ENCODE results near the gene NVL. TPM values are rescaled to one million over a fixed set of nuclear protein-coding genes. Genes with fewer than 3 reads are reported as not detected.

Gene NVL
- polyA plus RNA-seq, 4 donors = 33.6 to 44.7 (median 42.1) TPM

- DNase-seq (ENCODE audit: low read depth in 4 of 4, low spot score in 3 of 4) = no peak
Observed at GRCh38 chr1:224289396-224289795, 40.6 kb downstream of the NVL start.

- DNase-seq (ENCODE audit: low read depth in 4 of 4, low spot score in 3 of 4) = no peak
Observed at GRCh38 chr1:224287714-224288113, 42.3 kb downstream of the NVL start.

GRCh38 chr1:224282140-224282539, 47.8 kb downstream of the NVL start:
- no peak for DNase-seq (ENCODE audit: low read depth in 4 of 4, low spot score in 3 of 4)

DNA sequence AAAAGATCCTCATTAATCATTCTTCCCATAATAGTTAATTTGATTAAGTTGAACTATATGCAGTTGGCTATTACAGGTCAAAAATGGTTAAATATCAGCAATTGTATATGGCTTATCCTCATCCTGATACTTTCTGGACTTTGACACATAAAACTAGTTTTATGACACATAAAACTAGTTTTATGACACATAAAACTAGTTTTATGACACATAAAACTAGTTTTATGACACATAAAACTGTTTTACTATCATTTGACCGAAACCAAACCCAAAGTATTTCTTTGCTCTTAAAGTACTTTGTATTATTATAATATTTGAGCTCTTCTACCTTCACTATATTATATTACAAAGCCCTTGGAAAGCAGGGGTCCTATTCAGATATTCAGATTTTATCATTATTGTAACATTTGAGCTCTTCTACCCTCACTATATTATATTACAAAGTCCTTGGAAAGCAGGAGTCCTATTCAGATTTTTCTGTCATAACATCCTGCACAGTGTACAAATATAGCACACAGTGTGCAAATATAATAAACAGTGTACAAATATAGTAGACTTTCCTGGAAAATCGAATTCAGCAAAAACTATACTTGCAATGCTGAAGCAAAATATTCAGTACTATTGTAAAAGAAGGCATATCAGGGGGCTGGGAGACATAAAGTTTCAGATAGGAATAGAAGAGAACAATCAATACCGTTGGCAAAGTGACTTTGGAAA, 53.0 kb downstream of the NVL start:
- no peak for DNase-seq (ENCODE audit: low read depth in 4 of 4, low spot score in 3 of 4)

DNA sequence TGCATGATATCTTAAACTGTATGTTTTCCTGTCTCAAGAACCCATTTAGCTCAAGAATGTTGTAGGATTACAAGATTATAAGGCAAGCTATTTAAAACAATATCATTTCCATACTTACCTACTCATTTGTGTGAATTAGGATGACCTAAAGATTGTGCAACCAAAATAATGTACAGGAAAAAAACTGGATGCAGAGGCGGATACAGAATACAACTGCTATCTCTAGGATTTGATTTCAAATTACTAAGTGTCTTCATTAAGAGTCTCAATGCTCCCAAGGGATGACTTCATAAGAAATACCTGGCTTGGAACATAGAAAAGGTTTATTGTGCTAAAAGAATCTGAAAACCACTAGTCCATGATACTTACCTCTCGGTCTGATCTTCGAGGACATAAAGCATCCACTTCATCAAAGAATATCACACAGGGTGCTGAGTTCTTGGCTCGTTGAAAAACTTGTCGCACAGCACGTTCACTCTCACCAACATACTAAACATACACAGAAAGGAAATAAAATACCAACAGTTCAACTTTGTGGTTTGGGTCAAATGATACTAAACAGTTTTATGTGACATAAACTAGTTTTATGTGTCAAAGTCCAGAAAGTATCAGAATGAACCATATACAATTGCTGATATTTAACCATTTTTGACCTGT, 54.9 kb downstream of the NVL start:
- DNase-seq (ENCODE audit: low read depth in 4 of 4, low spot score in 3 of 4) = no peak

GRCh38 chr1:224273641-224274040, 56.3 kb downstream of the NVL start:
- no peak for DNase-seq (ENCODE audit: low read depth in 4 of 4, low spot score in 3 of 4)

DNA sequence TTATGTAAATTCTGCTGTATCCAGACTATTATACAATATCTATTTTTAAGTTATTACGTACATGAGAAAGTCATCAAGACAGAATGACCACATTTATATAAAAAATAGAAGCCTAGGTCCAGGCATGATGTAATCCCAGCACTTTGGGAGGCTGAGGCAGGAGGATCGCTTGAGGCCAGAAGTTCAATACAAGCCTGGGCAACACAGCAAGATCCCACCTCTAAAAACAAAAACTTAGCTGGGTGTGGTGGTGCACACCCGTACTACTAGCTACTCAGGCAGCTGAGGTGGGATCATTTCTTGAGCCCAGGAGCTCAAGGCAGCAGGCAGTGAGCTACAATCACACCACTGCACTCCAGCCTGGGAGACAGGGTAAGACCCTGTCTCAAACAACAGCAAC, 58.9 kb downstream of the NVL start:
- no peak for DNase-seq (ENCODE audit: low read depth in 4 of 4, low spot score in 3 of 4)

DNA sequence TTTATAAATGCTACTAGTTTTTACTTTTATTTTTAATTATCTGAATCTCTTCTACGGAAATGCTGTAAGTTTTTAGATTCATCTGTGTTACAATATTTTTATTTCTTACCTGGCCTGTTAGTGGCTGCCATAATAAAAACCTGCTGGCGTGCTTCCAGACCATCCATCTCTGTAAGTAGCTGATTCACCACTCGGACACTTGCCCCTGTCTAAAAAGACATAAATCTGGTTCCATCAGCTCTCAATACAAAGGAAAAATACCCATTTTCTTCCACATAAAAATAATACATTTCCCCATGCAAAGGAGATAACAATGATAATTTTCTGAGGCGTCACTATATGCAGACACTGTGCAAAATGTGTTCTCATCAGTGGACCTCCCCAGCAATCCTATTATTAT, 62.0 kb downstream of the NVL start:
- no peak for DNase-seq (ENCODE audit: low read depth in 4 of 4, low spot score in 3 of 4)

- DNase-seq (ENCODE audit: low read depth in 4 of 4, low spot score in 3 of 4) = no peak
Observed at GRCh38 chr1:224266915-224267856, 62.8 kb downstream of the NVL start.

DNA sequence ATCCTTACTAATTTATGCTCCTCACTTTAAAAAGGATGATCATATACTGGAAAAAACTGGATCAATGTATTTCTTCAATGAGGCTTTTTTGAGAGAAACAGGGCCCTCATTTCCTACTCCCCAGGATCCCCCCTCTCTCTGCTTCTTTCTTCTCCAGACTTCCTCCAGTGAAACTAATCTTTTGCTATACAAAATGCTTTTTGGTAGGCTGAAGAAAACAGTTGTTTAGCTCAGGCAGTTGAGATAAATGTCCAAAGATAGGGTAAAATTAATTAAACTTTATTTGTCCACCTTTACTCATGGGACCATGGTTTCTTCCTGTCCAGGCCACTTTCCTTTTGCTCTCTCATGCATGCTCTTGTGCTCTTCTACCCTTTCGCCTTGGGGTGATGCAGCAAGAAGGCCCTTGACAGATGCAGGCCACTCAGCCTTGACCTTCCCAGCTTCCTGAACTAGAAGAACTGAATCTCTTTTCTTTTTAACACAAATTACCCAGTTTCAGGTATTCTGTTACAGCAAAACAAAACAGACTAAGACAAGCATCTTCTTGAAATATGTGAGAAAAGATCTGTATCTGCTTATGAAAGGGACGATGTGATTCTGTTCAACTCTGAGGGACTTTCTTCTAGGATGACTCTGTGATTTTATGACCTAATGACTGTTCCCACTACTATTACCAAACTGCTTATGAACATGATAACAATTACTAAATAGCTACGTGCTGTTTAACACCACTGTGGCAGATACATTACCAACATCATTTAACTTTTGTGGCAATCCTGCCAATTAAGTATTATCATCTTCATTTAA, 63.7 kb downstream of the NVL start:
- no peak for DNase-seq (ENCODE audit: low read depth in 4 of 4, low spot score in 3 of 4)

DNA sequence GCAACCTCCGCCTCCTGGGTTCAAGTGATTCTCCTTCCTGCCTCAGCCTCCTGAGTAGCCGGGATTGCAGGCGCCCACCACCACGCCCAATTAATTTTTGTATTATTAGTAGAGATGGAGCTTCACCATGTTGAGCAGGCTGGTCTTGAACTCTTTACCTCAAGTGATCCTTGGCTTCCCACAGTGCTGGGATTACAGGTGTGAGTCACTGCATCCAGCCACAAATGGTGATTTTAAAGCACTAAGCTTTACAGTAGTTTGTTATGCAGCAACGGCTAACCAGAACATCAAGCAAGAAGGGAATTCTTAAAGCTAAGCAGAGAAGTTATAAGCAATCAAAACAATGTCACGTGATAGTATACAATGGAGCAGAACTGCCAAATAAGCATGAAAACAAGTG, 65.7 kb downstream of the NVL start:
- no peak for DNase-seq (ENCODE audit: low read depth in 4 of 4, low spot score in 3 of 4)

DNA sequence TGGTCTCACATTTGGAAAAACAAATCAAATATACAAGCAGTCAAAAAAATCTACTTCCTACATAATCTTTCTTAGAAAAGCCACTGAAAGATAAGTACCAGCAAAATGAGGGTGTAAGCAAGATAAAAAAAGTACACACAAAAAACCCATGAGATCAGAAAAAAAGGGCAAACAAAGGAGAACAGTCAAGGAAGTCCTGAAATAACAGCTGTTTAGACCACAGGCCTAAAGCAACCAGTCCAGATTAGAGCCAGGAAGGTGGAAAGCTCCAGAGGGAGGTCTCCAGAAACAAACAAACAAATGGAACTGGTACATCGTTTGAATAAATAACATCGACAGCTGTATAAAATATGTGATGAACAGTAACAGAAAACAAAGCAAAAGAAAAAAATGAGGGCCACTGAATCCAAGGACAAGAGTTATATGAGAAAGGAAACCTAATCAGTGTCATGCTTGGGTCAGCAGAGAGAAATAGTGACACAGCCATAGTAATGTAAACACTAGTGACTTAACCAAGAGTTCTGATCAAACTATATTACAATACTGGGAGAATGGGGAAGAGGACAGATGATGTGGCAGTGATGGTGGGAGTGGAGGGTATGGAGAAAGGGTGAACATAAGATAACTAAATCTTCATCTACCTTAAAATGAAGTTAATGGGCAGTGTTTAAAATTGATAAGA, 67.5 kb downstream of the NVL start:
- no peak for DNase-seq (ENCODE audit: low read depth in 4 of 4, low spot score in 3 of 4)

- DNase-seq (ENCODE audit: low read depth in 4 of 4, low spot score in 3 of 4) = no peak
Observed at GRCh38 chr1:224259986-224260385, 70.0 kb downstream of the NVL start.

- DNase-seq (ENCODE audit: low read depth in 4 of 4, low spot score in 3 of 4) = no peak
Observed at GRCh38 chr1:224258351-224258750, 71.6 kb downstream of the NVL start.

GRCh38 chr1:224256640-224257039, 73.3 kb downstream of the NVL start:
- DNase-seq (ENCODE audit: low read depth in 4 of 4, low spot score in 3 of 4) = no peak

DNA sequence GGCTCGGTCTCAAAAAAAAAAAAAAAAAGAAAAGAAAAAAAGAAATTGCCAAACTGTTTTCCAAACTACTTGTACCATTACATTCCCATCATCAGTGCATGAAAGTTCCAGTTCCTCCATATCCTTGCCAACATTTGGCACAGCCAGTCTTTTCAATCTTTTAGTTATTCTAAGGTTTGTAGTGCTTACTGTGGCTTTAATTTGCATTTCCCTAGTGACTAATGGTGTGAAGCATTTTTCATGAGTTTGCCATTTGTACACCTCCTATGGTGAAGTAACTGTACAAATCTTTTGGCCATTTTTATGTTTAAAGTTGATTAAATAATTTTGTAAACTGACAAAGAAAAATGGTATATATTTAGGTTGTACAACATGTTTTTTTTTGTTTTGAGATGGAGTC, 76.3 kb downstream of the NVL start:
- no peak for DNase-seq (ENCODE audit: low read depth in 4 of 4, low spot score in 3 of 4)

GRCh38 chr1:224252479-224252878, 77.5 kb downstream of the NVL start:
- DNase-seq (ENCODE audit: low read depth in 4 of 4, low spot score in 3 of 4) = no peak

GRCh38 chr1:224251741-224252146, 78.2 kb downstream of the NVL start:
- DNase-seq (ENCODE audit: low read depth in 4 of 4, low spot score in 3 of 4) = no peak

GRCh38 chr1:224245188-224245587, 84.8 kb downstream of the NVL start:
- no peak for DNase-seq (ENCODE audit: low read depth in 4 of 4, low spot score in 3 of 4)

DNA sequence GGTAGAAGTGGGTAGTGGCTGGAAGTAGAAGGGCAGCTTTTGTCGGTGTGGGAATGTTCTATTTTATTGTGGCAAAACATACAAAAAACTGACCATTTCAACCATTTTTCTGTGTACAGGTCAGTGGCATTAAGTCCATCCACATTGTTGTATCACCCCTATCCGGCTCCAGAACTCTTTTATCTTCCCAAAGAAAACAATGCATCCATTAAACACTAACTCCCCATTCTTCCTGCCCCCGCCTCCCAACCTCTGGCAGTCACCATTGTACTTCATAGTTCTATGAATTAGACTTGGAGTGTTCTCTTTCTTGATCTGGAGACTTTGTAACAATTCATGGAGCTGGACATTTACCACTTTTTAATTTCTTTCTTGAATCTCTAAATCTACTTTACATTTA, 91.2 kb downstream of the NVL start:
- no peak for DNase-seq (ENCODE audit: low read depth in 4 of 4, low spot score in 3 of 4)
